SU-DHL-6 (cell line): ENCODE measurements around the gene PARN.
"Not testable (repeated sequence)": the region's sequence is repeated elsewhere in the genome, so short reads cannot be mapped to it uniquely, and the experiment has no call there.

Experiments used
- H2AFZ ChIP-seq: fragments of 200-600 bp; sonication (generic); 2 replicates; pipeline ENCODE4 v1.6.1; 2014; ENCODE audit warnings: low read depth, mild to moderate bottlenecking, moderate library complexity, mixed read lengths, antibody characterized with exemption, low read length; ENCODE audit not compliant: severe bottlenecking
- H3F3A ChIP-seq: fragments of 200-600 bp; shearing (Covaris generic); 2 replicates; pipeline ENCODE4 v1.6.0; 2016; ENCODE audit warnings: antibody characterized with exemption, mild to moderate bottlenecking; ENCODE audit not compliant: insufficient read depth
- H3K27ac ChIP-seq: fragments of 200-600 bp; sonication (generic); 2 replicates; pipeline ENCODE4 v1.5.1; 2016; ENCODE audit warnings: low read depth, mild to moderate bottlenecking, low read length, moderate library complexity, mixed read lengths
- H3K27me3 ChIP-seq: fragments of 200-600 bp; sonication (generic), shearing (Covaris generic); 2 replicates; pipeline ENCODE4 v1.6.0; 2014; ENCODE audit warnings: mild to moderate bottlenecking, low read length
- H3K36me3 ChIP-seq: fragments of 200-600 bp; sonication (generic); 2 replicates; pipeline ENCODE4 v1.6.1; 2014; ENCODE audit warnings: mild to moderate bottlenecking, low read length, mixed read lengths
- H3K4me2 ChIP-seq: fragments of 300-600, 200-600 bp; shearing (Covaris generic), sonication (generic); 2 replicates; pipeline ENCODE4 v1.6.0; 2014; ENCODE audit warnings: low read length, low read depth, mild to moderate bottlenecking; ENCODE audit not compliant: poor library complexity, severe bottlenecking
- H3K4me3 ChIP-seq: fragments of 200-600 bp; sonication (generic); 2 replicates; pipeline ENCODE4 v1.5.1; 2014; ENCODE audit warnings: antibody characterized with exemption, low read length, mild to moderate bottlenecking, mixed read lengths; ENCODE audit not compliant: insufficient read depth, poor library complexity, severe bottlenecking
- H3K79me2 ChIP-seq: fragments of 200-600 bp; sonication (generic); 2 replicates; pipeline ENCODE4 v1.6.1; 2014; ENCODE audit warnings: mild to moderate bottlenecking, low read length, moderate library complexity; ENCODE audit not compliant: insufficient read depth
- H3K9ac ChIP-seq: fragments of 200-600 bp; sonication (generic); 2 replicates; pipeline ENCODE4 v1.7.0; 2014; ENCODE audit warnings: mild to moderate bottlenecking, low read length
- H3K9me2 ChIP-seq: fragments of 200-600 bp; sonication (generic); replicated peaks from 2 replicates; pipeline ENCODE4 v1.6.1; 2014; ENCODE audit warnings: low read length; ENCODE audit not compliant: insufficient read depth
- H3K9me3 ChIP-seq: fragments of 200-600 bp; sonication (generic); 2 replicates; pipeline ENCODE4 v1.6.1; 2014; ENCODE audit warnings: low read length, mixed read lengths; ENCODE audit not compliant: insufficient read depth
- H4K20me1 ChIP-seq: fragments of 200-600 bp; sonication (generic); 2 replicates; pipeline ENCODE4 v1.6.1; 2014; ENCODE audit warnings: low read depth, mild to moderate bottlenecking, antibody characterized with exemption, low read length, moderate library complexity, mixed read lengths
- EZH2phosphoT487 ChIP-seq: fragments of 200-600 bp; sonication (generic), shearing (Covaris generic); conservative IDR thresholded peaks from 2 replicates; pipeline ENCODE4 v1.6.1; 2018; ENCODE audit warnings: mild to moderate bottlenecking, antibody characterized with exemption, low read length, moderate library complexity, mixed read lengths
- TF ChIP-seq, protein P1 (sequence below): fragments of 200-600 bp; sonication (generic); IDR thresholded peaks from one replicate; pipeline ENCODE4 v1.5.1; 2017; ENCODE audit warnings: antibody characterized with exemption, mild to moderate bottlenecking, low read length, moderate library complexity; ENCODE audit not compliant: insufficient read depth, poor library complexity, severe bottlenecking

The PARN gene

DNA sequence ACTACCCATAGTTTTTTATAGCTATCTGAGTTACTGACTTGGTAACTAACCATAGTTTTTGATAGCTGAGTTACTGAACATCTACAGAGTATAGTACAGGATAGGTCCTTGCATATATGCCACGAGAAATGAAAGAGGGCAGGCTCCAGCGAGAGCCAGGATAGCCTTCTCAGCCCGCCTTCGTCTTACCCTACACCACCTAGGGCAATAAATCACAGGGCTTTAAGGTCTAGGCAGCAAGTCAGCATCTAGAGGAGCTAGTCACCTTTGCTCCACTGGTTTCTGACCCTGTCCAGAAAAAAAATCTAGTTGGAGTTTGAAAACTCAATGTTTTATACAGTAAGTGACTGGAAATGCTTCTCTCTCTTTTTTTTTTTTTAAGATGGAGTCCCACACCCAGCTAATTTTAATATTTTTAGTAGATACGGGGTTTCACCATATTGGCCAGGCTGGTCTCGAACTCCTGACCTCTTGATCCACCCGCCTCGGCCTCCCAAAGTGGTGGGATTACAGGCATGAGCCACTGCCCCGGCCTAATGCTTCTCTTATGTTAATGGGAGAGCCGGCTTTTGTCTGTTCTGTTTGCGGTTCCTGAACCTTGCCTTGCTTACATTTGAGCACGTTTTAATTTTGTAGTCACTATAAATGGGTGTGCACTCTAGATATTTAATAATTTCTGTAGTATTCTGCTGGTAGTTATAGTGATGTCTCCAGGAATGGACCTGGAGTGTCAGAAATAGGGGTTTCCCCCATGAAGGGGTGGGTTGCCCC, 5.5 kb upstream of the PARN start:
- Histone ChIP-seq H3K4me2 (no peak overlapping the region), H3K4me3 (no peak overlapping the region), H3K9ac (no peak overlapping the region), H3K9me2 (no peaks in the 10 kb centered on the region), H3K36me3 (peaks cover 5% of the 10 kb centered on the region), H3K27ac (no peak overlapping the region), H2AFZ (no peak overlapping the region), H3K27me3 (no peaks in the 10 kb centered on the region), H3F3A (peaks cover under 1% of the 10 kb centered on the region; the same call in 1 of the 2 replicates), H3K9me3 (no peaks in the 10 kb centered on the region), H3K79me2 (peaks cover 76% of the 10 kb centered on the region), H4K20me1 (peaks cover 22% of the 10 kb centered on the region)
- TF ChIP-seq, protein P1, sequence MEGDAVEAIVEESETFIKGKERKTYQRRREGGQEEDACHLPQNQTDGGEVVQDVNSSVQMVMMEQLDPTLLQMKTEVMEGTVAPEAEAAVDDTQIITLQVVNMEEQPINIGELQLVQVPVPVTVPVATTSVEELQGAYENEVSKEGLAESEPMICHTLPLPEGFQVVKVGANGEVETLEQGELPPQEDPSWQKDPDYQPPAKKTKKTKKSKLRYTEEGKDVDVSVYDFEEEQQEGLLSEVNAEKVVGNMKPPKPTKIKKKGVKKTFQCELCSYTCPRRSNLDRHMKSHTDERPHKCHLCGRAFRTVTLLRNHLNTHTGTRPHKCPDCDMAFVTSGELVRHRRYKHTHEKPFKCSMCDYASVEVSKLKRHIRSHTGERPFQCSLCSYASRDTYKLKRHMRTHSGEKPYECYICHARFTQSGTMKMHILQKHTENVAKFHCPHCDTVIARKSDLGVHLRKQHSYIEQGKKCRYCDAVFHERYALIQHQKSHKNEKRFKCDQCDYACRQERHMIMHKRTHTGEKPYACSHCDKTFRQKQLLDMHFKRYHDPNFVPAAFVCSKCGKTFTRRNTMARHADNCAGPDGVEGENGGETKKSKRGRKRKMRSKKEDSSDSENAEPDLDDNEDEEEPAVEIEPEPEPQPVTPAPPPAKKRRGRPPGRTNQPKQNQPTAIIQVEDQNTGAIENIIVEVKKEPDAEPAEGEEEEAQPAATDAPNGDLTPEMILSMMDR, result no peak
- TF ChIP-seq EZH2phosphoT487, result no peak

GRCh38 chr16:14634389-14634725, 4.3 kb upstream of the PARN start:
- no peaks in the 10 kb centered on the region for H3K27me3 ChIP-seq
- H2AFZ ChIP-seq, result no peak overlapping the region
- no peak overlapping the region for H3K27ac ChIP-seq
- H3F3A ChIP-seq, result peaks cover 3% of the 10 kb centered on the region; the same call in 1 of the 2 replicates
- H3K79me2 ChIP-seq, result peaks cover 68% of the 10 kb centered on the region
- H3K4me2 ChIP-seq, result peak overlapping the region; percentile 75
- no peaks in the 10 kb centered on the region for H3K9me2 ChIP-seq
- no peaks in the 10 kb centered on the region for H3K9me3 ChIP-seq
- peak overlapping the region; percentile 98 for H3K4me3 ChIP-seq
- H3K9ac ChIP-seq, result no peak overlapping the region
- H4K20me1 ChIP-seq, result peaks cover 22% of the 10 kb centered on the region
- no peak for TF ChIP-seq EZH2phosphoT487
- TF ChIP-seq, protein P1, result no peak
- peaks cover 5% of the 10 kb centered on the region for H3K36me3 ChIP-seq

DNA sequence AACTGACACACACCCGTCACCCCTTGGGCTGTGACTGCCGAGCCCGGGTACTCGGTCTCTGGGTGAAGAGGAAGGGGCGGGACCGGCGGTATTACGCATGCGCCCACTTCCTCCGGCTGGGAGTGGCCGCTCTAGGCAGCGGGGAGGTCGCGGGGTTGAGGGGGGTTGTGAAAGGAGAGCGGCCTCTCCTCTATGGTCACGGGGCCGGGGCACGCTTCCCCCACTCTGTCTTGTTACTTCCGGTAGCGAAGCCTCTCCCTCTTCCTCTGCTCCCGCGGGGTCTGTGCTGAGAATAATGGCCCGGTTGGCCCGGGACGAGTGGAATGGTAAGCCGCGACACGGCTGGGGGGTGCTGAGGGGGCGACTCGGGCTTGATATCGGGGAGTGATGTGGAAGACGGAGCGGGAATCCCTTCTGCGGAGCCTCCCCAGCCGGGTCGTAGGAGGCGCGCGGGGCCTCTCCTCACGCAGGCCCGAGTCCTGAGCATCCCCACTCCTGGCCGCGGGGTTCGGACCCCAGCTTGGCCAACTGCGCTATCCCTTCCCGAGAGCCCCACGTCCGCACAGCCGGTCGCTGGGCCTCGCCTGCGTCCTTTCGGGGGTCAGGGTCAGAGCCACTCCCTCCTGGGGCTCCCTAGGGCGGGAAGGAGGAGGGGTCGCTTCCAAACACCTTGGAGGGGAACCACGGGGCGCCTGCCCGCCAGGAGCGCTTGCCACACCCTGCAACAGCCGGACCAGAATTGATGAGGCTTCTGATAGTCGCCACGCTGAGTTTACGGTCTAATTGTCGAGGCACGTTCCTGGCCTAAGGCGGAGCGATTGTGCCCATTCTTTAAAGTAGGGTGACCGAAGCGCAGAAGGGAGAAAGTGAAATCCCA, 2.9 kb upstream of the PARN start, which contains the start of gene BFAR:
Gene BFAR, plus strand, starts transcription at position 259 of the 877 bp plus-strand sequence. CDS start 11,396 bp downstream, outside the sequence.
- Histone ChIP-seq H3K36me3 (peaks cover 6% of the 10 kb centered on the region), H3K9ac (peak within 1 kb of the TSS; percentile 99), H3K79me2 (peaks cover 68% of the 10 kb centered on the region), H2AFZ (peak within 1 kb of the TSS; percentile 50), H3F3A (peaks cover 3% of the 10 kb centered on the region; the same call in 1 of the 2 replicates), H3K9me3 (no peaks in the 10 kb centered on the region), H4K20me1 (peaks cover 22% of the 10 kb centered on the region), H3K27ac (peak within 1 kb of the TSS; percentile 80), H3K9me2 (no peaks in the 10 kb centered on the region), H3K4me3 (peak within 1 kb of the TSS; percentile 98), H3K27me3 (no peaks in the 10 kb centered on the region), H3K4me2 (peak within 1 kb of the TSS; percentile 96)
- TF ChIP-seq, protein P1, result no peak

DNA sequence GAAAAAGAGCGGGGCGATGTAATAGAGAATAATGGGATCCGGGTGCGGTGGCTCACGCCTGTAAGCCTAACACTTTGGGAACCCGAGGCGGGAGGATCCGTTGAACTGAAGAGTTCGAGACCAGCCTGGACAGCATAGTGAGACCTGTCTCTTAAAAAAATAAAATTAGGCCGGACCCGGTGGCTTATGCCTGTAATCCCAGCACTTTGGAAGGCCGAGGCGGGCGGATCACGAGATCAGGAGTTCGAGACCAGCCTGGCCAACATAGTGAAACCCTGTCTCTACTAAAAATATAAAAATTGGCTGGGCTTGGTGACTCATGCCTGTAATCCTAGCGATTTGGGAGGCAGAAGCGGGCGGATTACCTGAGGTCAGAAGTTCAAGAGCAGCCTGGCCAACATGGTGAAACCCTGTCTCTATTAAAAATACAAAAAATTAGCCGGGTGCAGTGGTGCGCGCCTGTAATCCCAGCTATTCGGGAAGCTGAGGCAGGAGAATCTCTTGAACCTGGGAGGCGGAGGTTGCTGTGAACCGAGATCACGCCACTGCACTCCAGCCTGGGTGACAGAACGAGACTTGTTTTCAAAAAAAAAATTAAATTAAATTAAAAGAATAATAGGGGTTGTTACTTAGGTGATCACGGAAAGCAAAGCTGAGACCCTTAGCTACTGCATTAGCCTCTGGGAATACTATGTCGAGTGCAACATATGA, 715 bp upstream of the PARN start:
- H3K9ac ChIP-seq, H3K9me2 ChIP-seq, H3K9me3 ChIP-seq, H3K4me3 ChIP-seq, H3K27me3 ChIP-seq, H3F3A ChIP-seq: not testable (repeated sequence)
- Histone ChIP-seq H3K79me2 (peaks cover 62% of the 10 kb centered on the region), H3K36me3 (peaks cover 18% of the 10 kb centered on the region), H3K4me2 (peak overlapping the region; percentile 44), H3K27ac (peak overlapping the region; percentile 79), H2AFZ (peak overlapping the region; percentile 17), H4K20me1 (peaks cover 17% of the 10 kb centered on the region)
